ENCODE data around the gene DGKI. TPM values are rescaled to one million over a fixed set of nuclear protein-coding genes. Genes with fewer than 3 reads are reported as not detected.

Gene DGKI
- total and polyA plus RNA-seq, 10 donors: 0.03 to 1.0 (median 0.45) TPM

- Histone ChIP-seq H3K27me3 (replicated peaks in 1 of 7) (no peaks in the 10 kb centered on the region), H3K4me3 (no peak overlapping the region), H3K4me1 (no peaks in the 10 kb centered on the region), H3K36me3 (no peaks in the 10 kb centered on the region), H3K9me3 (peaks cover 0 to 4% (median 0%) of the 10 kb centered on the region in 8 donors), H3K27ac (no peak overlapping the region)
- intact Hi-C loops (cut with DNase I; ENCODE audit: low total_unique reads): no loop called here
- TF ChIP-seq POLR2AphosphoS5 (IDR thresholded peaks at IDR 0.05): no peak
- 81 to 88% (median 86%) methylated on average over 2 of the region's 2 CpGs for WGBS, 5 donors
- no peak for DNase-seq
Observed at GRCh38 chr7:137791930-137792329, 54.8 kb downstream of the DGKI start.

GRCh38 chr7:137790828-137791227 lies 55.9 kb downstream of the DGKI start:
- TF ChIP-seq POLR2AphosphoS5 (IDR thresholded peaks at IDR 0.05) (no peak), POLR2A (IDR thresholded peaks at IDR 0.05) (no peak), CTCF (IDR thresholded peaks at IDR 0.05 in 8 of 11, conservative IDR thresholded peaks at IDR 0.05 in 3 of 11) (no peak)
- no peaks in the 10 kb centered on the region for H3K36me3 ChIP-seq
- DNase-seq: no peak
- no peak overlapping the region for H3K4me3 ChIP-seq
- H3K4me1 ChIP-seq: no peaks in the 10 kb centered on the region
- intact Hi-C loops (cut with DNase I; ENCODE audit: low total_unique reads): no loop called here
- H3K27me3 ChIP-seq (replicated peaks in 1 of 7): no peaks in the 10 kb centered on the region
- no peak overlapping the region for H3K27ac ChIP-seq
- peaks cover 0 to 4% (median 0%) of the 10 kb centered on the region in 8 donors for H3K9me3 ChIP-seq

GRCh38 chr7:137789215-137789882 lies 57.4 kb downstream of the DGKI start:
- no peak for TF ChIP-seq POLR2A (IDR thresholded peaks at IDR 0.05)
- TF ChIP-seq POLR2AphosphoS5 (IDR thresholded peaks at IDR 0.05): no peak
- no peak for TF ChIP-seq CTCF (IDR thresholded peaks at IDR 0.05 in 8 of 11, conservative IDR thresholded peaks at IDR 0.05 in 3 of 11)
- no peak for DNase-seq
- Histone ChIP-seq H3K9me3 (no peaks in the 10 kb centered on the region), H3K4me3 (no peak overlapping the region), H3K27ac (no peak overlapping the region), H3K4me1 (no peaks in the 10 kb centered on the region), H3K27me3 (replicated peaks in 1 of 7) (no peaks in the 10 kb centered on the region), H3K36me3 (no peaks in the 10 kb centered on the region)
- WGBS, 5 donors: 84 to 93% (median 92%) methylated on average over 4 of the region's 4 CpGs
- intact Hi-C loops (cut with DNase I; ENCODE audit: low total_unique reads): no loop called here

GRCh38 chr7:137787301-137787976 lies 59.3 kb downstream of the DGKI start:
- Histone ChIP-seq H3K4me3 (no peak overlapping the region), H3K9me3 (peaks cover 0 to 11% (median 0%) of the 10 kb centered on the region in 8 donors), H3K4me1 (no peaks in the 10 kb centered on the region), H3K27me3 (replicated peaks in 1 of 7) (peaks cover 0 to 4% (median 0%) of the 10 kb centered on the region in 7 donors), H3K36me3 (no peaks in the 10 kb centered on the region), H3K27ac (no peak overlapping the region)
- 56 to 87% (median 64%) methylated on average over 3 of the region's 3 CpGs for WGBS, 5 donors
- intact Hi-C loops (cut with DNase I; ENCODE audit: low total_unique reads): no loop called here
- no peak for DNase-seq
- TF ChIP-seq POLR2AphosphoS5 (IDR thresholded peaks at IDR 0.05) (no peak), POLR2A (IDR thresholded peaks at IDR 0.05) (no peak), CTCF (IDR thresholded peaks at IDR 0.05 in 8 of 11, conservative IDR thresholded peaks at IDR 0.05 in 3 of 11) (no peak)

Data from spleen (tissue), 11 donors.